ENCODE measurements around the gene PPFIBP1. TPM values are rescaled to one million over a fixed set of nuclear protein-coding genes. Genes with fewer than 3 reads are reported as not detected.

The PPFIBP1 gene
- total and polyA plus RNA-seq, 2 of the 8 experiments (the other 6 are each of a cell fraction or from before 2014, with no cell fraction given), result 7.7 to 31.3 TPM

GRCh38 chr12:27615331-27615891, 91.4 kb downstream of the PPFIBP1 start:
- no peaks in the 10 kb centered on the region; a peak in 1 of 4 replicates for H3K9me3 ChIP-seq (ENCODE audit: insufficient read depth in 2 of 2, low read depth in 1 of 2, low read length in 1 of 2)
- no peaks in the 10 kb centered on the region for H3K79me2 ChIP-seq (ENCODE audit: control insufficient read depth in 1 of 2, insufficient read depth in 2 of 2, low read length in 2 of 2)
- ChIA-PET POLR2A (ENCODE audit: partially characterized antibody) (no interaction called here), CTCF (ENCODE audit: partially characterized antibody) (interaction anchor here (0.5 kb wide), 1 partner anchor 26 kb away, joined by 3 read pairs; no protein-coding TSS in a partner anchor)
- no peak overlapping the region for H4K5ac ChIP-seq (ENCODE audit: insufficient read length, low read depth, low read length)
- H4K8ac ChIP-seq (ENCODE audit: extremely low read depth, insufficient read depth, low read length), result no peak overlapping the region
- DNase-seq (ENCODE audit: low read depth in 1 of 2, low spot score in 2 of 2) (no peak), FAIRE-seq (no peak)
- no peak overlapping the region for H3K4me3 ChIP-seq (ENCODE audit: extremely low read depth in 1 of 4, insufficient read depth in 2 of 4, low read depth in 3 of 4, low read length in 4 of 4)
- no peak overlapping the region for H4K91ac ChIP-seq (replicated peaks; ENCODE audit: insufficient read length, low read length)
- H3K4me1 ChIP-seq (replicated peaks in 1 of 4; ENCODE audit: control insufficient read depth in 3 of 4, insufficient read depth in 4 of 4, low read length in 3 of 4), result 0 out of 7 replicates have a peak, but pooled peaks cover 0 to 4% (median 0%) of the 10 kb centered on the region in 4 experiments
- no peak overlapping the region for H3K9ac ChIP-seq (replicated peaks in 1 of 4; ENCODE audit: extremely low read depth in 1 of 4, low read depth in 3 of 4, low read length in 3 of 4)
- TF ChIP-seq BCL11A (IDR thresholded peaks at IDR 0.05; ENCODE audit: low read depth in 2 of 2, low read length in 2 of 2), result no peak
- no peak for TF ChIP-seq RNF2 (IDR thresholded peaks at IDR 0.05; ENCODE audit: borderline replicate concordance, low read depth, low read length, missing control alignments, poor library complexity, severe bottlenecking)
- no peak for TF ChIP-seq HDAC2 (IDR thresholded peaks at IDR 0.05; ENCODE audit: borderline replicate concordance in 1 of 2, low read depth in 2 of 2, low read length in 2 of 2)
- TF ChIP-seq EP300 (IDR thresholded peaks at IDR 0.05; ENCODE audit: borderline replicate concordance in 1 of 2, low read depth in 2 of 2, low read length in 2 of 2), result no peak
- no peak for TF ChIP-seq EGR1 (IDR thresholded peaks at IDR 0.05; ENCODE audit: borderline replicate concordance, low read depth, low read length)
- no peak for TF ChIP-seq JUND (IDR thresholded peaks at IDR 0.05; ENCODE audit: low read length)
- no peak for TF ChIP-seq CBX8 (IDR thresholded peaks at IDR 0.05; ENCODE audit: borderline replicate concordance, low read depth, low read length)
- TF ChIP-seq TAF7 (optimal IDR thresholded peaks at IDR 0.05; ENCODE audit: borderline replicate concordance, low read depth, low read length), result no peak
- TF ChIP-seq TCF12 (IDR thresholded peaks at IDR 0.05; ENCODE audit: low read depth, low read length), result no peak
- no peak for TF ChIP-seq SIX5 (IDR thresholded peaks at IDR 0.05; ENCODE audit: low read depth, low read length)
- no peak for TF ChIP-seq PHF8 (conservative IDR thresholded peaks at IDR 0.05; ENCODE audit: low read depth, low read length)
- no peak for TF ChIP-seq TEAD4 (IDR thresholded peaks at IDR 0.05; ENCODE audit: low read depth, low read length)
- no peak for TF ChIP-seq ZNF274 (IDR thresholded peaks at IDR 0.05; ENCODE audit: borderline replicate concordance, extremely low read depth, low read length)
- H3K36me3 ChIP-seq (ENCODE audit: control insufficient read depth in 2 of 4, insufficient read depth in 4 of 4, low read length in 3 of 4), result no peaks in the 10 kb centered on the region
- no peak overlapping the region for H3K4ac ChIP-seq (replicated peaks; ENCODE audit: insufficient read length, low read depth, low read length)
- no peaks in the 10 kb centered on the region for H3K27me3 ChIP-seq (replicated peaks in 1 of 4; ENCODE audit: control insufficient read depth in 3 of 4, extremely low read depth in 1 of 4, insufficient read depth in 3 of 4, low read length in 3 of 4)
- H3K23me2 ChIP-seq (ENCODE audit: low read depth, low read length), result no peaks in the 10 kb centered on the region
- H2AK5ac ChIP-seq (ENCODE audit: low read depth, low read length), result no peak overlapping the region
- H3K79me1 ChIP-seq (ENCODE audit: low read depth, low read length), result no peaks in the 10 kb centered on the region
- H3K14ac ChIP-seq (ENCODE audit: insufficient read length), result no peak overlapping the region
- no peak overlapping the region for H3K56ac ChIP-seq (replicated peaks; ENCODE audit: insufficient read length, low read depth, low read length)
- no peak overlapping the region for H2BK15ac ChIP-seq (ENCODE audit: low read length)
- H2BK120ac ChIP-seq (replicated peaks; ENCODE audit: low read depth, low read length), result no peak overlapping the region
- H4K20me1 ChIP-seq (replicated peaks in 1 of 2; ENCODE audit: control insufficient read depth in 1 of 2, insufficient read depth in 2 of 2, low read length in 2 of 2), result no peaks in the 10 kb centered on the region
- H2BK5ac ChIP-seq (ENCODE audit: low read depth, low read length), result no peak overlapping the region
- H2BK20ac ChIP-seq (ENCODE audit: low read length), result no peak overlapping the region
- no peak overlapping the region for H2AFZ ChIP-seq (ENCODE audit: low read length)
- no peak overlapping the region for H3K18ac ChIP-seq (ENCODE audit: extremely low read depth, low read length)
- H3K23ac ChIP-seq (ENCODE audit: insufficient read length), result no peak overlapping the region
- H3K4me2 ChIP-seq (ENCODE audit: insufficient read depth in 1 of 2, low read depth in 2 of 2, low read length in 2 of 2), result no peak overlapping the region
- no peak overlapping the region for H2BK12ac ChIP-seq (ENCODE audit: low read depth, low read length)
- no peak overlapping the region for H3K27ac ChIP-seq (ENCODE audit: low read depth, low read length)

Data from H1 (cell line).